ENCODE results near the gene SPRYD7. TPM values are rescaled to one million over a fixed set of nuclear protein-coding genes. Genes with fewer than 3 reads are reported as not detected.

Gene SPRYD7
- total and polyA plus RNA-seq, 2 donors (not counting 1 experiment from before 2014, with no cell fraction given): 1.9 to 4.5 TPM

GRCh38 chr13:49895826-49896225 lies 40.3 kb downstream of the SPRYD7 start:
- H3K27ac Mint-ChIP-seq: no peak overlapping the region
- ATAC-seq (ENCODE audit: low read depth): no peak
- Histone ChIP-seq H3K9me3 (ENCODE audit: control extremely low read depth in 1 of 3, control insufficient read depth in 2 of 3, insufficient read depth in 1 of 3, low read length in 2 of 3) (peaks cover 0 to 4% (median 0%) of the 10 kb centered on the region in 3 donors), H3K4me1 (ENCODE audit: control insufficient read depth in 2 of 2, insufficient read depth in 2 of 2, low read length in 2 of 2) (no peaks in the 10 kb centered on the region), H3K36me3 (replicated peaks in 1 of 2; ENCODE audit: control extremely low read depth in 1 of 2, control insufficient read depth in 1 of 2, extremely low read depth in 1 of 2, insufficient read depth in 2 of 2, low read length in 1 of 2) (no peaks in the 10 kb centered on the region), H3K4me3 (ENCODE audit: control extremely low read depth in 1 of 5, extremely low read depth in 1 of 5, insufficient read depth in 1 of 5, low read depth in 2 of 5, low read length in 4 of 5) (no peak overlapping the region), H3K27ac (ENCODE audit: low read length in 2 of 2) (no peak overlapping the region), H3K9ac (ENCODE audit: low read length) (no peak overlapping the region), H4K20me1 (ENCODE audit: control insufficient read depth, insufficient read depth, low read length, poor library complexity, severe bottlenecking) (no peaks in the 10 kb centered on the region), H3K4me2 (replicated peaks; ENCODE audit: low read depth, low read length, poor library complexity, severe bottlenecking) (no peak overlapping the region), H2AFZ (ENCODE audit: insufficient read depth, low read depth, low read length, poor library complexity, severe bottlenecking) (no peak overlapping the region), H3K79me2 (ENCODE audit: control insufficient read depth, insufficient read depth, low read length) (no peaks in the 10 kb centered on the region), H3K27me3 (replicated peaks in 1 of 4; ENCODE audit: control extremely low read depth in 1 of 4, control insufficient read depth in 3 of 4, insufficient read depth in 4 of 4, low read length in 3 of 4) (peaks cover 0 to 3% (median 1%) of the 10 kb centered on the region in 4 experiments)
- H3K4me1 Mint-ChIP-seq: no peaks in the 10 kb centered on the region
- DNase-seq: no peak
- TF ChIP-seq EZH2 (IDR thresholded peaks at IDR 0.05; ENCODE audit: borderline replicate concordance, insufficient read depth, low read depth, low read length, poor library complexity, severe bottlenecking): no peak
- TF ChIP-seq, protein P1, sequence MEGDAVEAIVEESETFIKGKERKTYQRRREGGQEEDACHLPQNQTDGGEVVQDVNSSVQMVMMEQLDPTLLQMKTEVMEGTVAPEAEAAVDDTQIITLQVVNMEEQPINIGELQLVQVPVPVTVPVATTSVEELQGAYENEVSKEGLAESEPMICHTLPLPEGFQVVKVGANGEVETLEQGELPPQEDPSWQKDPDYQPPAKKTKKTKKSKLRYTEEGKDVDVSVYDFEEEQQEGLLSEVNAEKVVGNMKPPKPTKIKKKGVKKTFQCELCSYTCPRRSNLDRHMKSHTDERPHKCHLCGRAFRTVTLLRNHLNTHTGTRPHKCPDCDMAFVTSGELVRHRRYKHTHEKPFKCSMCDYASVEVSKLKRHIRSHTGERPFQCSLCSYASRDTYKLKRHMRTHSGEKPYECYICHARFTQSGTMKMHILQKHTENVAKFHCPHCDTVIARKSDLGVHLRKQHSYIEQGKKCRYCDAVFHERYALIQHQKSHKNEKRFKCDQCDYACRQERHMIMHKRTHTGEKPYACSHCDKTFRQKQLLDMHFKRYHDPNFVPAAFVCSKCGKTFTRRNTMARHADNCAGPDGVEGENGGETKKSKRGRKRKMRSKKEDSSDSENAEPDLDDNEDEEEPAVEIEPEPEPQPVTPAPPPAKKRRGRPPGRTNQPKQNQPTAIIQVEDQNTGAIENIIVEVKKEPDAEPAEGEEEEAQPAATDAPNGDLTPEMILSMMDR (IDR thresholded peaks at IDR 0.05): no peak
- 100% methylated on average over 3 of the region's 4 CpGs for WGBS (ENCODE audit: insufficient coverage)
- ChIA-PET POLR2A (no interaction called here), CTCF (no interaction called here)
- no peaks in the 10 kb centered on the region for H3K9me3 Mint-ChIP-seq (ENCODE audit: insufficient read depth)
- no peak overlapping the region for H3K4me3 Mint-ChIP-seq
- intact Hi-C loops (cut with micrococcal nuclease): no loop called here
- H3K27me3 Mint-ChIP-seq: no peaks in the 10 kb centered on the region

- POLR2A ChIA-PET: no interaction called here
Observed at GRCh38 chr13:49893591-49893990, 42.5 kb downstream of the SPRYD7 start.

More at GRCh38 chr13:49893591-49893990, 42.5 kb downstream of the SPRYD7 start:
- ATAC-seq (ENCODE audit: low read depth): no peak
- Histone ChIP-seq H3K27ac (ENCODE audit: low read length in 2 of 2) (no peak overlapping the region), H4K20me1 (ENCODE audit: control insufficient read depth, insufficient read depth, low read length, poor library complexity, severe bottlenecking) (no peaks in the 10 kb centered on the region), H3K4me1 (ENCODE audit: control insufficient read depth in 2 of 2, insufficient read depth in 2 of 2, low read length in 2 of 2) (no peaks in the 10 kb centered on the region), H3K4me3 (ENCODE audit: control extremely low read depth in 1 of 5, extremely low read depth in 1 of 5, insufficient read depth in 1 of 5, low read depth in 2 of 5, low read length in 4 of 5) (no peak overlapping the region), H2AFZ (ENCODE audit: insufficient read depth, low read depth, low read length, poor library complexity, severe bottlenecking) (no peak overlapping the region), H3K79me2 (ENCODE audit: control insufficient read depth, insufficient read depth, low read length) (no peaks in the 10 kb centered on the region), H3K9ac (ENCODE audit: low read length) (no peak overlapping the region), H3K27me3 (replicated peaks in 1 of 4; ENCODE audit: control extremely low read depth in 1 of 4, control insufficient read depth in 3 of 4, insufficient read depth in 4 of 4, low read length in 3 of 4) (peaks cover 0 to 3% (median 1%) of the 10 kb centered on the region in 4 experiments), H3K36me3 (replicated peaks in 1 of 2; ENCODE audit: control extremely low read depth in 1 of 2, control insufficient read depth in 1 of 2, extremely low read depth in 1 of 2, insufficient read depth in 2 of 2, low read length in 1 of 2) (no peaks in the 10 kb centered on the region), H3K9me3 (ENCODE audit: control extremely low read depth in 1 of 3, control insufficient read depth in 2 of 3, insufficient read depth in 1 of 3, low read length in 2 of 3) (peaks cover 0 to 8% (median 0%) of the 10 kb centered on the region in 3 donors), H3K4me2 (replicated peaks; ENCODE audit: low read depth, low read length, poor library complexity, severe bottlenecking) (no peak overlapping the region)
- CTCF ChIA-PET: no interaction called here
- peaks cover 3% of the 10 kb centered on the region for H3K9me3 Mint-ChIP-seq (ENCODE audit: insufficient read depth)
- WGBS (ENCODE audit: insufficient coverage): 100% methylated on average over 3 of the region's 3 CpGs
- no peaks in the 10 kb centered on the region for H3K27me3 Mint-ChIP-seq
- DNase-seq: no peak
- no peak overlapping the region for H3K4me3 Mint-ChIP-seq
- TF ChIP-seq, protein P1 (IDR thresholded peaks at IDR 0.05): no peak
- no peak for TF ChIP-seq EZH2 (IDR thresholded peaks at IDR 0.05; ENCODE audit: borderline replicate concordance, insufficient read depth, low read depth, low read length, poor library complexity, severe bottlenecking)
- H3K27ac Mint-ChIP-seq: no peak overlapping the region
- no peaks in the 10 kb centered on the region for H3K4me1 Mint-ChIP-seq
- intact Hi-C loops (cut with micrococcal nuclease): no loop called here

Measured in B cell (primary cell).